Panc1 (cell line): ENCODE measurements around the gene HTATIP2.

ENCODE experiments used
- CTCF ChIP-seq: fragments of 450-650 bp; IDR thresholded peaks from 2 replicates; pipeline ENCODE4 v1.5.1; 2017; ENCODE audit warnings: mild to moderate bottlenecking
- REST ChIP-seq, 2 experiments: IDR thresholded peaks; 2 replicates each; pipeline ENCODE4 v1.6.1; 2011 to 2012; ENCODE audit warnings: low read depth in 2 of 2, control low read depth in 1 of 2, low read length in 1 of 2, mild to moderate bottlenecking in 1 of 2, moderate library complexity in 1 of 2; ENCODE audit not compliant: insufficient read depth in 1 of 2
- TCF7L2 ChIP-seq: IDR thresholded peaks from 2 replicates; pipeline ENCODE4 v1.6.1; 2011; ENCODE audit warnings: mild to moderate bottlenecking, low read depth, low read length, inconsistent platforms

- no peak for TF ChIP-seq REST (IDR thresholded peaks at IDR 0.05; ENCODE audit: insufficient read depth in 1 of 2, low read depth in 2 of 2, low read length in 1 of 2)
- TF ChIP-seq CTCF, result peak; percentile 90
- peak; percentile 77 for TF ChIP-seq TCF7L2
These were observed 9.6 kb upstream of the HTATIP2 start for GRCh38 chr11:20353829-20354434.
